Endothelial cell of umbilical vein (primary cell): ENCODE results near the gene ZNF609. TPM values are rescaled to one million over a fixed set of nuclear protein-coding genes. Genes with fewer than 3 reads are reported as not detected.

Experiments used
- BruUV-seq: library from RNA; stranded (reverse); fragments of 400-500 nt; replicated peaks from 2 replicates; lab custom pipeline; 2021; lab: Mats Ljungman, UMichigan
- CTCF ChIA-PET: fragments of 300-600, 350-600 bp; sonication (Branson Sonifier 250); formaldehyde crosslinking; loops from one replicate; lab custom pipeline; 2021; ENCODE audit warnings: antibody characterized with exemption, inconsistent platforms; lab: Charles Lee
- POLR2A ChIA-PET: fragments of 300-600, 350-600 bp; sonication (Branson Sonifier 250); formaldehyde crosslinking; loops from one replicate; lab custom pipeline; 2021; ENCODE audit warnings: antibody characterized with exemption, inconsistent platforms; lab: Charles Lee
- DNase-seq: peaks from one replicate; pipeline ENCODE4 v3.0.0-alpha.2; 2011; ENCODE audit warnings: low read depth, low spot score
- FAIRE-seq: peaks from 2 replicates; lab custom pipeline; 2011; peaks lifted over from hg19 to GRCh38; lab: Jason Lieb, UNC
- H2AFZ ChIP-seq: 2 replicates; pipeline ENCODE4 v1.6.0; 2012; ENCODE audit warnings: low read depth, low read length, control low read depth, inconsistent platforms
- H3K27ac ChIP-seq: 2 replicates; pipeline ENCODE4 v1.5.1; 2011; ENCODE audit warnings: low read depth, mild to moderate bottlenecking, control low read depth, low read length, moderate library complexity; ENCODE audit not compliant: insufficient read depth
- H3K27me3 ChIP-seq, 2 experiments: 2 replicates each; pipeline versions ENCODE4 v1.6.0 to v1.6.1; 2011; ENCODE audit warnings: low read length in 2 of 2, mixed read lengths in 1 of 2; ENCODE audit not compliant: control insufficient read depth in 2 of 2, insufficient read depth in 2 of 2
- H3K36me3 ChIP-seq, 2 experiments: 2 replicates in 1 of 2; 3 replicates in 1 of 2; pipeline ENCODE4 v1.5.1; 2011; ENCODE audit warnings: low read length in 2 of 2, mild to moderate bottlenecking in 1 of 2, moderate library complexity in 1 of 2; ENCODE audit not compliant: control insufficient read depth in 2 of 2, insufficient read depth in 2 of 2; ENCODE audit errors: extremely low read depth in 1 of 2
- H3K4me1 ChIP-seq: 3 replicates; pipeline ENCODE4 v1.5.1; 2011; ENCODE audit warnings: mild to moderate bottlenecking, low read length; ENCODE audit not compliant: control insufficient read depth, insufficient read depth; ENCODE audit errors: extremely low read depth
- H3K4me2 ChIP-seq: 2 replicates; pipeline ENCODE4 v1.6.1; 2011; ENCODE audit warnings: low read length, control low read depth, mixed read lengths; ENCODE audit not compliant: insufficient read depth
- H3K4me3 ChIP-seq, 3 experiments: fragments of 200-600 bp in 1 of 3; sonication (generic), shearing (Covaris generic) in 1 of 3; replicated peaks in 1 of 3; 2 replicates each; pipeline ENCODE4 v1.5.1; 2011 to 2016; ENCODE audit warnings: control low read depth in 3 of 3, low read length in 3 of 3, mild to moderate bottlenecking in 2 of 3, inconsistent platforms in 1 of 3, low read depth in 1 of 3, moderate library complexity in 1 of 3; ENCODE audit not compliant: insufficient read depth in 1 of 3
- H3K79me2 ChIP-seq: 2 replicates; pipeline ENCODE4 v1.6.0; 2012; ENCODE audit warnings: low read length, inconsistent platforms; ENCODE audit not compliant: control insufficient read depth, insufficient read depth
- H3K9ac ChIP-seq: replicated peaks from 2 replicates; pipeline ENCODE3; 2011; ENCODE audit warnings: low read length, control low read depth; ENCODE audit not compliant: insufficient read depth; ENCODE audit errors: extremely low read depth
- H3K9me1 ChIP-seq: replicated peaks from 3 replicates; pipeline ENCODE4 v1.6.0; 2011; ENCODE audit warnings: mild to moderate bottlenecking, low read length; ENCODE audit not compliant: control insufficient read depth, insufficient read depth; ENCODE audit errors: extremely low read depth
- H3K9me3 ChIP-seq: replicated peaks from 2 replicates; pipeline ENCODE4 v1.5.1; 2012; ENCODE audit warnings: low read length, inconsistent platforms; ENCODE audit not compliant: control insufficient read depth, insufficient read depth
- H4K20me1 ChIP-seq: replicated peaks from 2 replicates; pipeline ENCODE3; 2011; ENCODE audit warnings: mild to moderate bottlenecking, low read length; ENCODE audit not compliant: control insufficient read depth, insufficient read depth; ENCODE audit errors: extremely low read depth
- CTCF ChIP-seq, 2 donors: IDR thresholded peaks; 1 replicate in 1 of 2; 2 replicates in 1 of 2; pipeline ENCODE4 v1.5.1; 2011; ENCODE audit warnings: low read length in 2 of 2, mild to moderate bottlenecking in 2 of 2, moderate library complexity in 2 of 2, control low read depth in 1 of 2, inconsistent platforms in 1 of 2, low read depth in 1 of 2; ENCODE audit not compliant: insufficient read depth in 1 of 2; ENCODE audit errors: extremely low read depth in 1 of 2
- EZH2 ChIP-seq: IDR thresholded peaks from 2 replicates; pipeline ENCODE4 v1.6.1; 2012; ENCODE audit warnings: borderline replicate concordance, low read depth, mild to moderate bottlenecking, moderate library complexity, low read length, inconsistent platforms; ENCODE audit not compliant: severe bottlenecking
- FOS ChIP-seq: IDR thresholded peaks from 2 replicates; pipeline ENCODE4 v1.6.1; 2011; ENCODE audit warnings: mild to moderate bottlenecking, low read length, moderate library complexity, borderline replicate concordance; ENCODE audit not compliant: insufficient read depth
- GATA2 ChIP-seq: IDR thresholded peaks from 2 replicates; pipeline ENCODE4 v1.7.0; 2011; ENCODE audit warnings: low read depth, mild to moderate bottlenecking, moderate library complexity, mixed read lengths, low read length; ENCODE audit not compliant: insufficient read length, insufficient read depth
- JUN ChIP-seq: IDR thresholded peaks from 2 replicates; pipeline ENCODE4 v1.6.1; 2011; ENCODE audit warnings: borderline replicate concordance, low read depth; ENCODE audit not compliant: insufficient read length, insufficient read depth
- MAX ChIP-seq: IDR thresholded peaks from 2 replicates; pipeline ENCODE4 v1.6.1; 2011; ENCODE audit not compliant: insufficient read depth, insufficient read length
- MYC ChIP-seq: IDR thresholded peaks from one replicate; pipeline ENCODE4 v1.6.1; 2011; ENCODE audit warnings: mild to moderate bottlenecking, low read depth, low read length
- POLR2A ChIP-seq: IDR thresholded peaks from 2 replicates; pipeline ENCODE4 v1.6.1; 2012; ENCODE audit warnings: low read depth, mild to moderate bottlenecking, control low read depth, low read length
- POLR2AphosphoS5 ChIP-seq: IDR thresholded peaks from 2 replicates; pipeline ENCODE4 v1.6.1; 2012; ENCODE audit warnings: low read depth, mild to moderate bottlenecking, control low read depth, low read length, moderate library complexity; ENCODE audit not compliant: insufficient read depth
- dilution Hi-C: fragments of 300-500 bp; cut with MboI; formaldehyde crosslinking; loops from one replicate; pipeline ENCODE4 v1.15.0; 2019; ENCODE audit warnings: low sequenced_read_pairs; ENCODE audit not compliant: extremely low pct_ligation_motif_present
- intact Hi-C: fragments of 100-400 bp; cut with micrococcal nuclease; formaldehyde crosslinking; loops from one replicate; pipeline ENCODE4 v1.10.0; 2022
- polyA plus RNA-seq, 4 experiments: library from polyadenylated mRNA; depleted of rRNA in 3 of 4; stranded (reverse) in 3 of 4; unstranded in 1 of 4; fragments of >200 nt; gene quantifications; 2 replicates each; pipeline versions ENCODE4 v1.2.1 to v1.2.3, GENCODE V29; 2011 to 2012; ENCODE audit warnings: missing spikeins in 1 of 4
- total RNA-seq: library from RNA; stranded (reverse); gene quantifications from 2 replicates; pipeline ENCODE4 v1.2.3, GENCODE V29; 2021

The ZNF609 gene
- total and polyA plus RNA-seq, 2 donors (not counting 3 experiments of a cell fraction or from before 2014, with no cell fraction given) = 18.2 to 49.6 TPM

- DNase-seq = no peak
- H3K9ac ChIP-seq = peak overlapping the region; percentile 76
- no peaks in the 10 kb centered on the region for H4K20me1 ChIP-seq
- H3K9me1 ChIP-seq = no peaks in the 10 kb centered on the region
- POLR2A ChIA-PET = no interaction called here
- FAIRE-seq = peak; percentile 47
- H3K4me3 ChIP-seq = peak overlapping the region in 2 of 3 experiments; percentile 73 to 90
- TSS peak; percentile 62 for BruUV-seq
- no peak for TF ChIP-seq FOS
- no peak for TF ChIP-seq POLR2AphosphoS5
- TF ChIP-seq MYC = no peak
- no peak for TF ChIP-seq CTCF (IDR thresholded peaks at IDR 0.05; ENCODE audit: extremely low read depth in 1 of 2, insufficient read depth in 1 of 2, low read depth in 1 of 2, low read length in 2 of 2)
- TF ChIP-seq POLR2A = no peak
- TF ChIP-seq MAX = no peak
- TF ChIP-seq JUN = no peak
- TF ChIP-seq GATA2 = no peak
- TF ChIP-seq EZH2 = no peak
- CTCF ChIA-PET = no interaction called here
- no peaks in the 10 kb centered on the region for H3K9me3 ChIP-seq
- H3K4me2 ChIP-seq = peak overlapping the region; percentile 59
- H2AFZ ChIP-seq = peak overlapping the region; percentile 93
- no peaks in the 10 kb centered on the region for H3K27me3 ChIP-seq
- dilution Hi-C loops = no loop called here
- H3K4me1 ChIP-seq = peaks cover 41% of the 10 kb centered on the region
- H3K36me3 ChIP-seq = no peaks in the 10 kb centered on the region
- intact Hi-C loops = loop anchor here (2.0 kb wide), 1 partner anchor 13 kb away; no protein-coding TSS in a partner anchor
- H3K27ac ChIP-seq = peak overlapping the region; percentile 14
- H3K79me2 ChIP-seq = peaks cover 43% of the 10 kb centered on the region
Observed at GRCh38 chr15:64703632-64703959, 243.2 kb downstream of the ZNF609 start.
